Endothelial cell of umbilical vein (primary cell): Measurements from ENCODE around the gene HRH2.

Experiments used
- CTCF ChIP-seq, 2 donors: IDR thresholded peaks; 1 replicate in 1 of 2; 2 replicates in 1 of 2; pipeline ENCODE4 v1.5.1; 2011; ENCODE audit warnings: low read length in 2 of 2, mild to moderate bottlenecking in 2 of 2, moderate library complexity in 2 of 2, control low read depth in 1 of 2, inconsistent platforms in 1 of 2, low read depth in 1 of 2; ENCODE audit not compliant: insufficient read depth in 1 of 2; ENCODE audit errors: extremely low read depth in 1 of 2
- EZH2 ChIP-seq: IDR thresholded peaks from 2 replicates; pipeline ENCODE4 v1.6.1; 2012; ENCODE audit warnings: borderline replicate concordance, low read depth, mild to moderate bottlenecking, moderate library complexity, low read length, inconsistent platforms; ENCODE audit not compliant: severe bottlenecking
- FOS ChIP-seq: IDR thresholded peaks from 2 replicates; pipeline ENCODE4 v1.6.1; 2011; ENCODE audit warnings: mild to moderate bottlenecking, low read length, moderate library complexity, borderline replicate concordance; ENCODE audit not compliant: insufficient read depth
- GATA2 ChIP-seq: IDR thresholded peaks from 2 replicates; pipeline ENCODE4 v1.7.0; 2011; ENCODE audit warnings: low read depth, mild to moderate bottlenecking, moderate library complexity, mixed read lengths, low read length; ENCODE audit not compliant: insufficient read length, insufficient read depth
- MAX ChIP-seq: IDR thresholded peaks from 2 replicates; pipeline ENCODE4 v1.6.1; 2011; ENCODE audit not compliant: insufficient read depth, insufficient read length
- POLR2A ChIP-seq: IDR thresholded peaks from 2 replicates; pipeline ENCODE4 v1.6.1; 2012; ENCODE audit warnings: low read depth, mild to moderate bottlenecking, control low read depth, low read length
- POLR2AphosphoS5 ChIP-seq: IDR thresholded peaks from 2 replicates; pipeline ENCODE4 v1.6.1; 2012; ENCODE audit warnings: low read depth, mild to moderate bottlenecking, control low read depth, low read length, moderate library complexity; ENCODE audit not compliant: insufficient read depth

- TF ChIP-seq POLR2A (no peak), CTCF (IDR thresholded peaks at IDR 0.05; ENCODE audit: extremely low read depth in 1 of 2, insufficient read depth in 1 of 2, low read depth in 1 of 2, low read length in 2 of 2) (no peak), MAX (no peak), POLR2AphosphoS5 (no peak), EZH2 (no peak), FOS (no peak), GATA2 (no peak)
These were observed 51.5 kb downstream of the HRH2 start for GRCh38 chr5:175709276-175709781.
